Endothelial cell of umbilical vein (primary cell): Measurements from ENCODE around the gene KCNAB2. TPM values are rescaled to one million over a fixed set of nuclear protein-coding genes. Genes with fewer than 3 reads are reported as not detected.

Source experiments
- BruUV-seq: library from RNA; stranded (reverse); fragments of 400-500 nt; replicated peaks from 2 replicates; lab custom pipeline; 2021; lab: Mats Ljungman, UMichigan
- CTCF ChIA-PET: fragments of 300-600, 350-600 bp; sonication (Branson Sonifier 250); formaldehyde crosslinking; loops from one replicate; lab custom pipeline; 2021; ENCODE audit warnings: antibody characterized with exemption, inconsistent platforms; lab: Charles Lee
- POLR2A ChIA-PET: fragments of 300-600, 350-600 bp; sonication (Branson Sonifier 250); formaldehyde crosslinking; loops from one replicate; lab custom pipeline; 2021; ENCODE audit warnings: antibody characterized with exemption, inconsistent platforms; lab: Charles Lee
- DNase-seq: peaks from one replicate; pipeline ENCODE4 v3.0.0-alpha.2; 2011; ENCODE audit warnings: low read depth, low spot score
- FAIRE-seq: peaks from 2 replicates; lab custom pipeline; 2011; peaks lifted over from hg19 to GRCh38; lab: Jason Lieb, UNC
- H2AFZ ChIP-seq: 2 replicates; pipeline ENCODE4 v1.6.0; 2012; ENCODE audit warnings: low read depth, low read length, control low read depth, inconsistent platforms
- H3K27ac ChIP-seq: 2 replicates; pipeline ENCODE4 v1.5.1; 2011; ENCODE audit warnings: low read depth, mild to moderate bottlenecking, control low read depth, low read length, moderate library complexity; ENCODE audit not compliant: insufficient read depth
- H3K27me3 ChIP-seq, 2 experiments: 2 replicates each; pipeline versions ENCODE4 v1.6.0 to v1.6.1; 2011; ENCODE audit warnings: low read length in 2 of 2, mixed read lengths in 1 of 2; ENCODE audit not compliant: control insufficient read depth in 2 of 2, insufficient read depth in 2 of 2
- H3K36me3 ChIP-seq, 2 experiments: 2 replicates in 1 of 2; 3 replicates in 1 of 2; pipeline ENCODE4 v1.5.1; 2011; ENCODE audit warnings: low read length in 2 of 2, mild to moderate bottlenecking in 1 of 2, moderate library complexity in 1 of 2; ENCODE audit not compliant: control insufficient read depth in 2 of 2, insufficient read depth in 2 of 2; ENCODE audit errors: extremely low read depth in 1 of 2
- H3K4me1 ChIP-seq: 3 replicates; pipeline ENCODE4 v1.5.1; 2011; ENCODE audit warnings: mild to moderate bottlenecking, low read length; ENCODE audit not compliant: control insufficient read depth, insufficient read depth; ENCODE audit errors: extremely low read depth
- H3K4me2 ChIP-seq: 2 replicates; pipeline ENCODE4 v1.6.1; 2011; ENCODE audit warnings: low read length, control low read depth, mixed read lengths; ENCODE audit not compliant: insufficient read depth
- H3K4me3 ChIP-seq, 3 experiments: fragments of 200-600 bp in 1 of 3; sonication (generic), shearing (Covaris generic) in 1 of 3; replicated peaks in 1 of 3; 2 replicates each; pipeline ENCODE4 v1.5.1; 2011 to 2016; ENCODE audit warnings: control low read depth in 3 of 3, low read length in 3 of 3, mild to moderate bottlenecking in 2 of 3, inconsistent platforms in 1 of 3, low read depth in 1 of 3, moderate library complexity in 1 of 3; ENCODE audit not compliant: insufficient read depth in 1 of 3
- H3K79me2 ChIP-seq: 2 replicates; pipeline ENCODE4 v1.6.0; 2012; ENCODE audit warnings: low read length, inconsistent platforms; ENCODE audit not compliant: control insufficient read depth, insufficient read depth
- H3K9ac ChIP-seq: replicated peaks from 2 replicates; pipeline ENCODE3; 2011; ENCODE audit warnings: low read length, control low read depth; ENCODE audit not compliant: insufficient read depth; ENCODE audit errors: extremely low read depth
- H3K9me1 ChIP-seq: replicated peaks from 3 replicates; pipeline ENCODE4 v1.6.0; 2011; ENCODE audit warnings: mild to moderate bottlenecking, low read length; ENCODE audit not compliant: control insufficient read depth, insufficient read depth; ENCODE audit errors: extremely low read depth
- H3K9me3 ChIP-seq: replicated peaks from 2 replicates; pipeline ENCODE4 v1.5.1; 2012; ENCODE audit warnings: low read length, inconsistent platforms; ENCODE audit not compliant: control insufficient read depth, insufficient read depth
- H4K20me1 ChIP-seq: replicated peaks from 2 replicates; pipeline ENCODE3; 2011; ENCODE audit warnings: mild to moderate bottlenecking, low read length; ENCODE audit not compliant: control insufficient read depth, insufficient read depth; ENCODE audit errors: extremely low read depth
- CTCF ChIP-seq, 2 donors: IDR thresholded peaks; 1 replicate in 1 of 2; 2 replicates in 1 of 2; pipeline ENCODE4 v1.5.1; 2011; ENCODE audit warnings: low read length in 2 of 2, mild to moderate bottlenecking in 2 of 2, moderate library complexity in 2 of 2, control low read depth in 1 of 2, inconsistent platforms in 1 of 2, low read depth in 1 of 2; ENCODE audit not compliant: insufficient read depth in 1 of 2; ENCODE audit errors: extremely low read depth in 1 of 2
- EZH2 ChIP-seq: IDR thresholded peaks from 2 replicates; pipeline ENCODE4 v1.6.1; 2012; ENCODE audit warnings: borderline replicate concordance, low read depth, mild to moderate bottlenecking, moderate library complexity, low read length, inconsistent platforms; ENCODE audit not compliant: severe bottlenecking
- FOS ChIP-seq: IDR thresholded peaks from 2 replicates; pipeline ENCODE4 v1.6.1; 2011; ENCODE audit warnings: mild to moderate bottlenecking, low read length, moderate library complexity, borderline replicate concordance; ENCODE audit not compliant: insufficient read depth
- GATA2 ChIP-seq: IDR thresholded peaks from 2 replicates; pipeline ENCODE4 v1.7.0; 2011; ENCODE audit warnings: low read depth, mild to moderate bottlenecking, moderate library complexity, mixed read lengths, low read length; ENCODE audit not compliant: insufficient read length, insufficient read depth
- JUN ChIP-seq: IDR thresholded peaks from 2 replicates; pipeline ENCODE4 v1.6.1; 2011; ENCODE audit warnings: borderline replicate concordance, low read depth; ENCODE audit not compliant: insufficient read length, insufficient read depth
- MAX ChIP-seq: IDR thresholded peaks from 2 replicates; pipeline ENCODE4 v1.6.1; 2011; ENCODE audit not compliant: insufficient read depth, insufficient read length
- MYC ChIP-seq: IDR thresholded peaks from one replicate; pipeline ENCODE4 v1.6.1; 2011; ENCODE audit warnings: mild to moderate bottlenecking, low read depth, low read length
- POLR2A ChIP-seq: IDR thresholded peaks from 2 replicates; pipeline ENCODE4 v1.6.1; 2012; ENCODE audit warnings: low read depth, mild to moderate bottlenecking, control low read depth, low read length
- dilution Hi-C: fragments of 300-500 bp; cut with MboI; formaldehyde crosslinking; loops from one replicate; pipeline ENCODE4 v1.15.0; 2019; ENCODE audit warnings: low sequenced_read_pairs; ENCODE audit not compliant: extremely low pct_ligation_motif_present
- intact Hi-C: fragments of 100-400 bp; cut with micrococcal nuclease; formaldehyde crosslinking; loops from one replicate; pipeline ENCODE4 v1.10.0; 2022
- polyA plus RNA-seq, 4 experiments: library from polyadenylated mRNA; depleted of rRNA in 3 of 4; stranded (reverse) in 3 of 4; unstranded in 1 of 4; fragments of >200 nt; gene quantifications; 2 replicates each; pipeline versions ENCODE4 v1.2.1 to v1.2.3, GENCODE V29; 2011 to 2012; ENCODE audit warnings: missing spikeins in 1 of 4
- total RNA-seq: library from RNA; stranded (reverse); gene quantifications from 2 replicates; pipeline ENCODE4 v1.2.3, GENCODE V29; 2021

Gene KCNAB2
- total and polyA plus RNA-seq, 2 donors (not counting 3 experiments of a cell fraction or from before 2014, with no cell fraction given): 2.4 to 3.8 TPM

GRCh38 chr1:6008084-6008415 is 37.6 kb upstream of the KCNAB2 start:
- BruUV-seq: no TSS peak
- ChIA-PET CTCF (no interaction called here), POLR2A (no interaction called here)
- Histone ChIP-seq H3K79me2 (no peaks in the 10 kb centered on the region), H2AFZ (no peak overlapping the region), H3K36me3 (no peaks in the 10 kb centered on the region), H4K20me1 (no peaks in the 10 kb centered on the region), H3K27me3 (no peaks in the 10 kb centered on the region), H3K4me3 (no peak overlapping the region), H3K9me3 (no peaks in the 10 kb centered on the region), H3K27ac (no peak overlapping the region), H3K4me1 (no peaks in the 10 kb centered on the region), H3K9ac (no peak overlapping the region), H3K9me1 (no peaks in the 10 kb centered on the region), H3K4me2 (no peak overlapping the region)
- TF ChIP-seq FOS (no peak), GATA2 (no peak), MAX (no peak), CTCF (IDR thresholded peaks at IDR 0.05; ENCODE audit: extremely low read depth in 1 of 2, insufficient read depth in 1 of 2, low read depth in 1 of 2, low read length in 2 of 2) (no peak), JUN (no peak), EZH2 (no peak), POLR2A (no peak), MYC (no peak)
- FAIRE-seq (no peak), DNase-seq (no peak)
- dilution Hi-C loops: no loop called here
- intact Hi-C loops: no loop called here
